HEK293 (cell line): ENCODE data around the gene TMEM134.

Experiments
- OVOL3 ChIP-seq: fragments of 450-650 bp; formaldehyde crosslinking; IDR thresholded peaks from 2 replicates; pipeline ENCODE4 v1.5.1; 2016; ENCODE audit warnings: missing biosample characterization, missing genetic modification characterization
- ZNF645 ChIP-seq: fragments of 450-650 bp; formaldehyde crosslinking; IDR thresholded peaks from 2 replicates; pipeline ENCODE4; 2016; ENCODE audit warnings: missing biosample characterization, missing genetic modification characterization

- no peak for TF ChIP-seq OVOL3
- no peak for TF ChIP-seq ZNF645 (tag by site-specific recombination)
These were observed 2.7 kb downstream of the TMEM134 start for GRCh38 chr11:67466367-67466766.
